GM12878 (cell line): ENCODE data around the gene SIVA1. TPM values are rescaled to one million over a fixed set of nuclear protein-coding genes. Genes with fewer than 3 reads are reported as not detected.

Experiments
- ATAC-seq: fragments of 200-7000 bp; cut with Tn5 transposase; 3 replicates; pipeline ENCODE4 v1.9.1; 2020; ENCODE audit warnings: mild to moderate bottlenecking, moderate library complexity
- BruUV-seq: library from RNA; stranded (reverse); fragments of 400-500 nt; replicated peaks from 2 replicates; lab custom pipeline; 2021; lab: Mats Ljungman, UMichigan
- CTCF ChIA-PET: fragments of 300-600 bp; sonication (Branson Sonifier 250); formaldehyde crosslinking; extraction: SDS; loops from one replicate; lab custom pipeline; 2021; ENCODE audit warnings: inconsistent platforms; lab: Yijun Ruan, JAX
- POLR2A ChIA-PET: fragments of 350-600 bp; formaldehyde crosslinking; extraction: SDS; loops from one replicate; lab custom pipeline; 2021; ENCODE audit warnings: inconsistent platforms; lab: Charles Lee
- RAD21 ChIA-PET: fragments of 300-600 bp; sonication (Branson Sonifier 250); formaldehyde crosslinking; loops from one replicate; lab custom pipeline; 2023; ENCODE audit warnings: antibody characterized with exemption; ENCODE audit not compliant: unreplicated experiment; lab: Charles Lee
- SMC1A ChIA-PET: fragments of 300-600 bp; sonication (Branson Sonifier 250); formaldehyde crosslinking; loops from one replicate; lab custom pipeline; 2023; ENCODE audit not compliant: unreplicated experiment, uncharacterized antibody; lab: Charles Lee
- DNase-seq: peaks from one replicate; pipeline ENCODE4 v3.0.0-alpha.2; 2011; ENCODE audit warnings: low read depth, low spot score
- FAIRE-seq: peaks from 3 replicates; lab custom pipeline; 2011; peaks lifted over from hg19 to GRCh38; lab: Jason Lieb, UNC
- H2AFZ ChIP-seq: 2 replicates; pipeline ENCODE4 v1.6.0; 2011; ENCODE audit warnings: low read depth, low read length, control low read depth; ENCODE audit not compliant: control insufficient read depth
- H3K27ac ChIP-seq: 2 replicates; pipeline ENCODE4 v1.5.1; 2011; ENCODE audit warnings: control low read depth; ENCODE audit not compliant: control insufficient read depth, insufficient read depth
- H3K27me3 ChIP-seq, 2 experiments: replicated peaks in 1 of 2; 2 replicates each; pipeline versions ENCODE4 v1.6.0 to v1.6.1; 2011; ENCODE audit warnings: low read length in 1 of 2; ENCODE audit not compliant: control insufficient read depth in 2 of 2, insufficient read depth in 2 of 2
- H3K36me3 ChIP-seq, 2 experiments: 2 replicates each; pipeline ENCODE4 v1.5.1; 2011; ENCODE audit warnings: low read length in 1 of 2; ENCODE audit not compliant: control insufficient read depth in 2 of 2, insufficient read depth in 2 of 2
- H3K4me1 ChIP-seq: 2 replicates; pipeline ENCODE4 v1.6.1; 2011; ENCODE audit warnings: mild to moderate bottlenecking, low read length, moderate library complexity, mixed read lengths; ENCODE audit not compliant: control insufficient read depth, insufficient read depth
- H3K4me2 ChIP-seq: 2 replicates; pipeline ENCODE4 v1.6.0; 2011; ENCODE audit warnings: control low read depth; ENCODE audit not compliant: control insufficient read depth, insufficient read depth
- H3K4me3 ChIP-seq: fragments of 200-600 bp; sonication (generic); 2 replicates; pipeline ENCODE4 v1.5.1; 2016
- H3K79me2 ChIP-seq: 2 replicates; pipeline ENCODE4 v1.6.0; 2011; ENCODE audit warnings: low read length; ENCODE audit not compliant: control insufficient read depth, insufficient read depth
- H3K9ac ChIP-seq: 2 replicates; pipeline ENCODE4 v1.8.0; 2011; ENCODE audit warnings: low read length, control low read depth, mixed read lengths; ENCODE audit not compliant: control insufficient read depth, insufficient read depth
- H3K9me3 ChIP-seq: replicated peaks from 3 replicates; pipeline ENCODE4 v1.5.1; 2011; ENCODE audit warnings: mild to moderate bottlenecking, low read length; ENCODE audit not compliant: control insufficient read depth, insufficient read depth
- H4K20me1 ChIP-seq: 2 replicates; pipeline ENCODE4 v1.6.0; 2011; ENCODE audit not compliant: control insufficient read depth, insufficient read depth
- ASH2L ChIP-seq: fragments of 300-600, 200-600 bp; sonication (generic); IDR thresholded peaks from 2 replicates; pipeline ENCODE4 v1.6.1; 2017; ENCODE audit warnings: low read depth, mild to moderate bottlenecking, borderline replicate concordance
- ATF3 ChIP-seq: IDR thresholded peaks from 2 replicates; pipeline ENCODE4 v1.6.1; 2011; ENCODE audit warnings: low read depth, mild to moderate bottlenecking, low read length, moderate library complexity, borderline replicate concordance; ENCODE audit errors: extremely low read depth
- BCLAF1 ChIP-seq: fragments of 450-650 bp; IDR thresholded peaks from 2 replicates; pipeline ENCODE4 v1.6.1; 2017; ENCODE audit warnings: antibody characterized with exemption, mild to moderate bottlenecking, moderate library complexity
- CBX3 ChIP-seq: fragments of 200-600 bp; sonication (generic); IDR thresholded peaks from 2 replicates; pipeline ENCODE4 v1.6.1; 2016; ENCODE audit warnings: low read depth, borderline replicate concordance
- DPF2 ChIP-seq: fragments of 450-650 bp; IDR thresholded peaks from 2 replicates; pipeline ENCODE4 v1.6.1; 2017; ENCODE audit warnings: mild to moderate bottlenecking
- HDGF ChIP-seq: fragments of 450-650 bp; IDR thresholded peaks from 2 replicates; pipeline ENCODE4 v1.6.1; 2016; ENCODE audit warnings: antibody characterized with exemption
- PML ChIP-seq: IDR thresholded peaks from 2 replicates; pipeline ENCODE4 v1.6.1; 2012; ENCODE audit warnings: low read length, inconsistent platforms
- RAD51 ChIP-seq: fragments of 450-650 bp; IDR thresholded peaks from 2 replicates; pipeline ENCODE4 v1.6.1; 2016; ENCODE audit warnings: moderate library complexity, mild to moderate bottlenecking, inconsistent platforms
- RCOR1 ChIP-seq: conservative IDR thresholded peaks from 2 replicates; pipeline ENCODE4 v1.6.1; 2012; ENCODE audit warnings: low read depth, low read length, improper control_type of control experiment
- SMAD5 ChIP-seq: IDR thresholded peaks from 2 replicates; pipeline ENCODE4 v1.6.1; 2016; ENCODE audit warnings: antibody characterized with exemption, low read depth
- YBX1 ChIP-seq: fragments of 450-650 bp; IDR thresholded peaks from 2 replicates; pipeline ENCODE4 v1.6.1; 2016; ENCODE audit warnings: antibody characterized with exemption
- ZZZ3 ChIP-seq: IDR thresholded peaks from 2 replicates; pipeline ENCODE4 v1.6.1; 2011; ENCODE audit warnings: low read depth; ENCODE audit not compliant: control insufficient read depth, insufficient read length
- WGBS: methylation state at CpG from one replicate; pipeline ENCODE4 v1.1.6; 2016; ENCODE audit warnings: low lambda C conversion rate; ENCODE audit not compliant: insufficient replicate concordance, insufficient coverage; ENCODE audit errors: missing lambda C conversion rate; 5-methylcytosine and 5-hydroxymethylcytosine counted together
- in situ Hi-C: fragments of 300-500 bp; cut with MboI; formaldehyde crosslinking; loops from 9 replicates; pipeline ENCODE4 v1.14.3; 2018; ENCODE audit warnings: mixed read lengths
- intact Hi-C: fragments of 100-400 bp; cut with micrococcal nuclease; formaldehyde crosslinking; loops from one replicate; pipeline ENCODE4 v1.14.2; 2022; ENCODE audit not compliant: unreplicated experiment
- polyA plus RNA-seq, 11 experiments: library from polyadenylated mRNA; depleted of rRNA in 4 of 11; unstranded in 6 of 11; stranded (reverse) in 5 of 11; fragments of >200 nt; fragmentation: Nextera tagmentation in 4 of 11; fragmentation: Illumina TruSeq in 1 of 11; extraction: Ambion mirVana in 4 of 11; extraction: Trizol in 1 of 11; gene quantifications; 1 replicate in 1 of 11; 2 replicates in 10 of 11; pipeline versions ENCODE4 v1.2.1 to v1.2.3, GENCODE V29; 2011 to 2016; ENCODE audit warnings: inconsistent platforms in 2 of 11, missing spikeins in 2 of 11, low read depth in 1 of 11
- total RNA-seq, 4 experiments: library from RNA; depleted of rRNA in 3 of 4; stranded (reverse); fragments of >200 nt in 3 of 4; fragmentation: Illumina TruSeq in 1 of 4; extraction: Trizol in 1 of 4; gene quantifications; 2 replicates each; pipeline versions ENCODE4 v1.2.1 to v1.2.3, GENCODE V29; 2013 to 2021
- TF ChIP-seq, protein P1 (sequence below): fragments of 450-650 bp; IDR thresholded peaks from 2 replicates; pipeline ENCODE4 v1.6.1; 2017; ENCODE audit warnings: mild to moderate bottlenecking, moderate library complexity
- TF ChIP-seq, protein P2 (sequence below): IDR thresholded peaks from 2 replicates; pipeline ENCODE4 v1.6.1; 2011; ENCODE audit warnings: low read depth, low read length, improper control_type of control experiment, borderline replicate concordance

Gene SIVA1
- total and polyA plus RNA-seq, 10 of the 15 experiments (the other 5 are each of a cell fraction or from before 2014, with no cell fraction given), result 4.6 to 282 (median 106) TPM

GRCh38 chr14:104746934-104747481, 5.9 kb upstream of the SIVA1 start:
- Histone ChIP-seq H3K4me3 (no peak overlapping the region), H4K20me1 (no peaks in the 10 kb centered on the region), H3K4me1 (peaks cover 12% of the 10 kb centered on the region), H3K9me3 (no peaks in the 10 kb centered on the region; the same call in 2 of the 3 replicates), H3K4me2 (no peak overlapping the region), H3K79me2 (no peaks in the 10 kb centered on the region), H3K9ac (no peak overlapping the region), H2AFZ (no peak overlapping the region), H3K36me3 (no peaks in the 10 kb centered on the region), H3K27me3 (no peaks in the 10 kb centered on the region), H3K27ac (no peak overlapping the region)
- ChIA-PET RAD21 (no interaction called here), SMC1A (no interaction called here), POLR2A (no interaction called here), CTCF (no interaction called here)
- ATAC-seq, result no peak
- no TSS peak for BruUV-seq
- in situ Hi-C loops (no loop called here), intact Hi-C loops (no loop called here)
- WGBS, result 72% methylated on average over 7 of the region's 7 CpGs
- TF ChIP-seq DPF2, result no peak
- TF ChIP-seq RAD51, result no peak
- TF ChIP-seq, protein P1, sequence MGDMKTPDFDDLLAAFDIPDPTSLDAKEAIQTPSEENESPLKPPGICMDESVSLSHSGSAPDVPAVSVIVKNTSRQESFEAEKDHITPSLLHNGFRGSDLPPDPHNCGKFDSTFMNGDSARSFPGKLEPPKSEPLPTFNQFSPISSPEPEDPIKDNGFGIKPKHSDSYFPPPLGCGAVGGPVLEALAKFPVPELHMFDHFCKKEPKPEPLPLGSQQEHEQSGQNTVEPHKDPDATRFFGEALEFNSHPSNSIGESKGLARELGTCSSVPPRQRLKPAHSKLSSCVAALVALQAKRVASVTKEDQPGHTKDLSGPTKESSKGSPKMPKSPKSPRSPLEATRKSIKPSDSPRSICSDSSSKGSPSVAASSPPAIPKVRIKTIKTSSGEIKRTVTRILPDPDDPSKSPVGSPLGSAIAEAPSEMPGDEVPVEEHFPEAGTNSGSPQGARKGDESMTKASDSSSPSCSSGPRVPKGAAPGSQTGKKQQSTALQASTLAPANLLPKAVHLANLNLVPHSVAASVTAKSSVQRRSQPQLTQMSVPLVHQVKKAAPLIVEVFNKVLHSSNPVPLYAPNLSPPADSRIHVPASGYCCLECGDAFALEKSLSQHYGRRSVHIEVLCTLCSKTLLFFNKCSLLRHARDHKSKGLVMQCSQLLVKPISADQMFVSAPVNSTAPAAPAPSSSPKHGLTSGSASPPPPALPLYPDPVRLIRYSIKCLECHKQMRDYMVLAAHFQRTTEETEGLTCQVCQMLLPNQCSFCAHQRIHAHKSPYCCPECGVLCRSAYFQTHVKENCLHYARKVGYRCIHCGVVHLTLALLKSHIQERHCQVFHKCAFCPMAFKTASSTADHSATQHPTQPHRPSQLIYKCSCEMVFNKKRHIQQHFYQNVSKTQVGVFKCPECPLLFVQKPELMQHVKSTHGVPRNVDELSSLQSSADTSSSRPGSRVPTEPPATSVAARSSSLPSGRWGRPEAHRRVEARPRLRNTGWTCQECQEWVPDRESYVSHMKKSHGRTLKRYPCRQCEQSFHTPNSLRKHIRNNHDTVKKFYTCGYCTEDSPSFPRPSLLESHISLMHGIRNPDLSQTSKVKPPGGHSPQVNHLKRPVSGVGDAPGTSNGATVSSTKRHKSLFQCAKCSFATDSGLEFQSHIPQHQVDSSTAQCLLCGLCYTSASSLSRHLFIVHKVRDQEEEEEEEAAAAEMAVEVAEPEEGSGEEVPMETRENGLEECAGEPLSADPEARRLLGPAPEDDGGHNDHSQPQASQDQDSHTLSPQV, result no peak
- no peak for TF ChIP-seq BCLAF1
- TF ChIP-seq, protein P2, sequence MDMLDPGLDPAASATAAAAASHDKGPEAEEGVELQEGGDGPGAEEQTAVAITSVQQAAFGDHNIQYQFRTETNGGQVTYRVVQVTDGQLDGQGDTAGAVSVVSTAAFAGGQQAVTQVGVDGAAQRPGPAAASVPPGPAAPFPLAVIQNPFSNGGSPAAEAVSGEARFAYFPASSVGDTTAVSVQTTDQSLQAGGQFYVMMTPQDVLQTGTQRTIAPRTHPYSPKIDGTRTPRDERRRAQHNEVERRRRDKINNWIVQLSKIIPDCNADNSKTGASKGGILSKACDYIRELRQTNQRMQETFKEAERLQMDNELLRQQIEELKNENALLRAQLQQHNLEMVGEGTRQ, result no peak
- TF ChIP-seq PML, result no peak
- no peak for TF ChIP-seq ASH2L
- no peak for TF ChIP-seq ZZZ3
- TF ChIP-seq YBX1, result no peak
- TF ChIP-seq HDGF, result no peak
- no peak for TF ChIP-seq CBX3
- no peak for TF ChIP-seq RCOR1
- no peak for TF ChIP-seq ATF3
- TF ChIP-seq SMAD5, result no peak
- DNase-seq, result no peak
- no peak for FAIRE-seq
